GM12892 (cell line): ENCODE data around the gene PTTG1IP.

Source experiments
- DNase-seq: peaks from one replicate; pipeline ENCODE4 v3.0.0; 2011; ENCODE audit not compliant: insufficient read length
- FAIRE-seq: peaks from 2 replicates; lab custom pipeline; 2011; peaks lifted over from hg19 to GRCh38; lab: Jason Lieb, UNC
- POLR2A ChIP-seq: IDR thresholded peaks from 2 replicates; pipeline ENCODE4 v1.6.1; 2011; ENCODE audit warnings: low read depth, low read length, control low read depth
- POLR2AphosphoS5 ChIP-seq: IDR thresholded peaks from 2 replicates; pipeline ENCODE4 v1.6.1; 2011; ENCODE audit warnings: low read depth, low read length, control low read depth
- TAF1 ChIP-seq: IDR thresholded peaks from 2 replicates; pipeline ENCODE4 v1.6.1; 2011; ENCODE audit warnings: low read depth, mild to moderate bottlenecking, control low read depth, low read length, borderline replicate concordance

The PTTG1IP gene

DNA sequence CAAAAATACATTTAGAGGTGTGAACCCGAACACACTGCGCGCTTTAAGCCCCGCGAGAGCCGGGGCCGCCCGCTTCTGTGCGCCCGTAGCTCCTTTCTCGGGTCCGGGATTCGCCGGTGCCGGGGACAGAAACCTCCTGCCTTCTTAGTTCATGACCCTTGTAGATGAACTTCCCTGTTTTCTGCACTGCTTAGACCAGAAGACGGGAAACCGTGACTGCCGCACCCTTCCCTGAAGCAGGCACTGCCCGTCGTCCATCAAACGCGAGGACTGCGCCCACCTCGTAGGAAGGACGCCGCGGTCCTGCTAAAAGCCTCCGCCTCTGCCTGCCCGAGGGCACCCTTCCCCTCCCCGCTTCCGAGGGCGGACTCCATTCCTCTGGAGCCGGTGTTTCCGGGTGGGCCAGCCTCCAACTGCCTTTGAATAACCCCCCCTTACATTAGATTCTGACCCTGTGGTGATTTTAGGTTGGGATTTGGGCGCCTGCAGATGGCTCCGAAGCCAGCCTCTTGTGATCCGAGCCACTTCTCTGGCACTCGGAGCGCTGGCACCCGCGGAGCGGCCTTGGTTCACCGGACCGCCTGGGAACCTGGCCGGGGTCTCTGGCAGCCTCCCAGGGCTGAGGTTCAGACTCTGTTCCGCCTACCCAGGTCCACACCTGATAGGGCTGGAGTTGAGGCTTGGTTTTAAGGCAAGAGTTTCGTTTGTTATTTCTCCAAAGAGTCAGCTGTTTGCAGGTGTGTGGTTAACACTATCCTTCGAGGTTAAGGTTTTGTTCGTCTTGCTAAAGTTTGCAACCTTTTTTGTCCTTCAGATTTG is 1.2 kb upstream of the PTTG1IP start:
- no peak for FAIRE-seq
- TF ChIP-seq POLR2AphosphoS5 (no peak), POLR2A (no peak), TAF1 (no peak)
- DNase-seq, result no peak

DNA sequence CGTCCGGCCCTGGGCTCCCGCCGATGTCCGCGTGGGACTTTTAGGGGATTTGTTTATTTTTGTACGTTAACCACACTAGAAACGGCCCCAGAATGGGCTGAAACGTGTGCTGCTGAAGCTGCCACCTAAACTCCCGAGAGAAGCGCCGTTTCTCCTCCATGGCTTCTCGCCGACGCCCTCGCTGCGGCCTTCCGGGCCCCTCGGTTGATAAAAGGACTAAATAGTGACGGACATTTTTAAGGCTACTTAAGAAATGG is 678 bp upstream of the PTTG1IP start:
- DNase-seq (no peak), FAIRE-seq (no peak)
- TF ChIP-seq TAF1 (no peak), POLR2AphosphoS5 (no peak), POLR2A (no peak)

- no peak for DNase-seq
- TF ChIP-seq TAF1 (no peak), POLR2A (no peak), POLR2AphosphoS5 (no peak)
Observed at GRCh38 chr21:44872649-44873355, 688 bp downstream of the PTTG1IP start.

GRCh38 chr21:44872323-44872648 is 1.2 kb downstream of the PTTG1IP start:
- FAIRE-seq, result no peak
- no peak for DNase-seq
- TF ChIP-seq TAF1, result no peak
- no peak for TF ChIP-seq POLR2A
- no peak for TF ChIP-seq POLR2AphosphoS5

More at GRCh38 chr21:44872649-44873355, 688 bp downstream of the PTTG1IP start:
- FAIRE-seq, result no peak

DNA sequence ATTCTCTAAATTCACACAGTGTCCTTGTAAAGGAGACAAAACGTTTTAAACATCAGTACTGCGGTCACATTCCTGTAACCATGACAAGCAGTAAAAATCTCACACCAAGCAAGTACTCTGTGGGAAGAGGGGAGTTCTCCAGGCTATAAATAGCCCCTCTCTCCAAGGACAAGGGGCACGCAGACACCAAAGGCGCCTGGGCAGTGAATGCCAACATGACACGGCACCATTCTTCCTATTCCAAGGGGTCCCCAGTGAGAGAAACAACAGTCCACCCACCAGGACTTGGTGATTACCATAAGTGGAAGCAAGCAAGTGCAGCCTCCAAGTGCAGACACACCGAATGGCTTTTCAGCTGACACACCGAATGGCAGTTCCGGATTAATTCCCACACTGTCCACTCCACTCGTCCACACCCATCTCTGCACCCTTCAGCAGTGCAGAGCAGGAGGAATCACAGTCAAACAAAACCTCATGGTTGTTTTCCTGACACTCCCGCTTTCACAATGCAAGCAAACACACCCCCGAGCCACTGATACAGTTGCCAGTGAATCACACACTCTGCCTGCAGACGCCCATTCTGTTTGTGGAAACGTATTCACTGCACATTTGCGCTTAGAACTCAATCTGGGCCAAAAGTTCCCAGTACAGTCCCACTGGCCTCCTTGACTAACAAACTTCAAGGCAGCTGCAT is 1.8 kb downstream of the PTTG1IP start:
- FAIRE-seq, result no peak
- DNase-seq, result no peak
- TF ChIP-seq POLR2A, result no peak
- TF ChIP-seq POLR2AphosphoS5, result no peak
- no peak for TF ChIP-seq TAF1

DNA sequence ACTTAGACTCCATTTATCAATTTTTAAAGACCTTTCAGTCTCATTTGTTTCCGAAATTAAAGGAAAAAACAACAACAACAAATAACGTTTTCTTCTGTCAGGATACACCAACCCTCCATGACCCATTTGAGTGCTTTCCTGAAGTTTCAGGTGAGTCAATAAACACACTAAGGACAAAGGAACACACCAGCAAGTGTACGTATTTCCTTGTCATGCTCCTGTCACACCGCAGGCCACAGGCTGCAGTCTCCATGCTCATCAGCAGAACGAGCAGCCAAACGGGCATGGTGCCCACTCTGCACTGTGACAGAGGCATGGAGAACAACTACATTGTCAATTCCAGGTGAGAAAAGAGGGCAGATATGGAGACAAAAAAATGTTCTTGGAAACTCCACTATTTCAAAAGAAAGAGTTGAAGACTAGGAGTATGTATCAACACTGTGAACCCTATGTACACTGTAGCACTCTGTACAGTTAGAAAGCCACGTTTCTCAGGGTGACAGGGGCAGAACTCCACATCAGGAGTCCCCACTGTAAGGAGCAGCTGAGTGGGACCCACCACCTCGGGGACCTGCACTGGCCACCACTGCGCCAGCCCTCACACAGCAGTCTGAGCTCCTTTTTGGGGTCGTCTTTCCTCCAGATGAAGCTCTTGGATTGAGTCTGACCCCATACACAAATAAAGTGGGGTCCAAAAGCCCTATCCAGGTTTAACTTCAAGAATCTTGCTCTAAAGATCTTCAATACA is 2.6 kb downstream of the PTTG1IP start:
- no peak for DNase-seq
- FAIRE-seq, result no peak
- TF ChIP-seq TAF1, result no peak
- no peak for TF ChIP-seq POLR2AphosphoS5
- TF ChIP-seq POLR2A, result no peak

DNA sequence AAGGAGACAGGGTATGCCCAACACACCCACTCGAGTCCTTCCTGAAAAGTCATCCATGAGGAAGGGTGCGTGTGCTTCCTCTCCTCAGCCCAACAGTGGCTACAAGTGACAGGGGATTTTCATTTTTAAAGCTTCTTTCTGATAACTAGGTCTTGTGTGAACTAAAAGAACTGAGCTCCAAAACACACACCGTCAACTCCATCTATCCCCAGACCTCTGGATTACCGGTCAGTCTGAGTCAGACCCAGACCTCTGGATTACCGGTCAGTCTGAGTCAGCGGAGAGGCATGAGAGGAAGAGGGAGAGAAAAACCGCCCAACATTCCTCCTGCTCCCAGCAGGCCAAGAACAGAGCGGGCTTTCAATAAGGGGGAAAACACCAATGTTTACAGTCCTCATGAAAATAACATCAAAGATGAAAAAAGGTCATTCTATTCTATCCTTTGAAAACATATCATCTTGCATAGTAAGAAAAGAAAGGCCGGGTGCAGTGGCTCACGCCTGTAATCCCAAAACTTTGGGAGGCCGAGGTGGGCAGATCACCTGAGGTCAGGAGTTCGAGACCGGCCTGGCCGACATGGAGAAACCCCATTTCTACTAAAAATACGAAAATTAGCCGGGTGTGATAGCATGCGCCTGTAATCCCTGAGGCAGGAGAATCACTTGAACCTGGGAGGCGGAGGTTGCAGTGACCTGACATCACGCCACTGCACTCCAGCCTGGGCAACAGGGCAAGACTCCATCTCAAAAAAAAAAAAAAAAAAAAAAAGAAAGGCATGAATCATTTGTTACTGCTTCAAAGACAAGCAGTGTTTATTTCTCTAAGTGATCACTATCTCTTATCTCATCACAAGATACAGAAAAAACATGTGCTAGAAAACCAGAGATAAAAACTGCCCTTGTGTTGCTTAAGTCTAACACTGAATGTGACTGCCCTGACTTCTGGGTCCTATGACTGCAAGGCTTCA is 3.4 kb downstream of the PTTG1IP start:
- TF ChIP-seq TAF1, result no peak
- no peak for TF ChIP-seq POLR2AphosphoS5
- TF ChIP-seq POLR2A, result no peak
- DNase-seq (no peak), FAIRE-seq (no peak)

GRCh38 chr21:44868707-44869106 is 4.8 kb downstream of the PTTG1IP start:
- no peak for DNase-seq
- no peak for FAIRE-seq
- no peak for TF ChIP-seq POLR2AphosphoS5
- TF ChIP-seq POLR2A, result no peak
- TF ChIP-seq TAF1, result no peak

DNA sequence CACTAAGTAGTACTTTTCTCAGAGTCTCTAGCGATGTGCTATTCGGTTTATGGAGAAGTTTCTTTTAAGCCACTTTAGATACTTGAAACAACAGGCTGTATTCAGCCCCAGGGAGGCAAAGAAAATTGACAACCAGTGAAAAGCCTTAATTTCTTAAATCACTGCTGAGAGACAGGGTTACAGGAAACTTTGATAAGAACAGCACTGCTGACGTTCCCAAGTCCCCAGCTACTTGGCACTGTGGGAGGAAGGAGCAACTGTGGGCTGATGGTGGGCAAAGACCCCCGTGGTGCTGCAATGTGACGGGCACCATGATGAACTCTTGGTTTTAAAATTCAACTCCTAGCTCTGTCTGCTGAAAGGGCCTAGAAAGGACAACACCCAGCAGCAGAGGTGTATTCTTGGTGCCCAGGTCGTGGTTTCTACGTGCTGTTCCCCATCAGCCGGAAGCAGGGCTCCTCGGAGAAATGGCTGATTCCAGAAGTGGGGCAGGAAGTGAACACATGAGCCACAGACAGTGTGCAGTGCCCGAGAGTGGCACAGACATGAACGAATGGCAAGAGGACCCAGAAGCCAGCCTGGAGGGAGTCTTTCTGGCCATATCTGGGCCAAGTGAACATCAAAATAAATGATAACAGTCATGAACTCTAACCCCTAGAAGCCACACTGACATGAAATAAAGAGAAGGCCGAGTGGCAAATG is 5.3 kb downstream of the PTTG1IP start:
- DNase-seq (no peak), FAIRE-seq (no peak)
- TF ChIP-seq TAF1 (no peak), POLR2AphosphoS5 (no peak), POLR2A (no peak)

GRCh38 chr21:44867464-44867863 is 6.0 kb downstream of the PTTG1IP start:
- FAIRE-seq, result no peak
- no peak for TF ChIP-seq POLR2A
- no peak for TF ChIP-seq TAF1
- TF ChIP-seq POLR2AphosphoS5, result no peak

More at GRCh38 chr21:44867464-44867863, 6.0 kb downstream of the PTTG1IP start:
- DNase-seq, result no peak
